Upper lobe of right lung (tissue), 1 donor: ENCODE data around the gene EPOP. TPM values are rescaled to one million over a fixed set of nuclear protein-coding genes. Genes with fewer than 3 reads are reported as not detected.

ENCODE experiments used
- ATAC-seq: fragments of 200-7000 bp; cut with Tn5 transposase; one replicate; pipeline ENCODE4 v1.9.1; 2020; ENCODE audit warnings: mild to moderate bottlenecking, moderate library complexity
- DNase-seq: peaks from one replicate; pipeline ENCODE4 v3.0.0-alpha.2; 2020
- H3K27ac ChIP-seq: fragments of 200-600 bp; one replicate; pipeline ENCODE4 v1.8.0; 2022
- H3K27me3 ChIP-seq: fragments of 200-600 bp; one replicate; pipeline ENCODE4 v1.8.0; 2022; ENCODE audit warnings: mild to moderate bottlenecking
- H3K36me3 ChIP-seq: fragments of 200-600 bp; one replicate; pipeline ENCODE4 v1.8.0; 2022
- H3K4me1 ChIP-seq: fragments of 200-600 bp; one replicate; pipeline ENCODE4 v1.8.0; 2022
- H3K4me3 ChIP-seq: fragments of 200-600 bp; one replicate; pipeline ENCODE4 v1.8.0; 2022; ENCODE audit warnings: mild to moderate bottlenecking
- H3K9me3 ChIP-seq: fragments of 200-600 bp; one replicate; pipeline ENCODE4 v1.8.0; 2022
- intact Hi-C: fragments of 100-400 bp; cut with DNase I; formaldehyde crosslinking; loops from one replicate; pipeline ENCODE4 v1.11.0; 2022
- total RNA-seq: library from RNA; stranded (reverse); fragmentation: NEBNext Ultra II Directional; extraction: Animal tissue kit (Norgen Biotek cat#: 25700); gene quantifications from one replicate; pipeline ENCODE4 v1.2.1, GENCODE V29; 2021
- TF ChIP-seq, protein P1 (sequence below): fragments of 200-600 bp; IDR thresholded peaks from one replicate; pipeline ENCODE4 v1.8.0; 2022; ENCODE audit warnings: antibody characterized with exemption
- donor health status: DM: no; HTN: yes; CAD: no; lungs with severe emphysema.

The EPOP gene
- total RNA-seq, 1 donor from 2014 or later, result 2.1 TPM

GRCh38 chr17:38667099-38667786 lies 7.5 kb downstream of the EPOP start:
- TF ChIP-seq, protein P1, sequence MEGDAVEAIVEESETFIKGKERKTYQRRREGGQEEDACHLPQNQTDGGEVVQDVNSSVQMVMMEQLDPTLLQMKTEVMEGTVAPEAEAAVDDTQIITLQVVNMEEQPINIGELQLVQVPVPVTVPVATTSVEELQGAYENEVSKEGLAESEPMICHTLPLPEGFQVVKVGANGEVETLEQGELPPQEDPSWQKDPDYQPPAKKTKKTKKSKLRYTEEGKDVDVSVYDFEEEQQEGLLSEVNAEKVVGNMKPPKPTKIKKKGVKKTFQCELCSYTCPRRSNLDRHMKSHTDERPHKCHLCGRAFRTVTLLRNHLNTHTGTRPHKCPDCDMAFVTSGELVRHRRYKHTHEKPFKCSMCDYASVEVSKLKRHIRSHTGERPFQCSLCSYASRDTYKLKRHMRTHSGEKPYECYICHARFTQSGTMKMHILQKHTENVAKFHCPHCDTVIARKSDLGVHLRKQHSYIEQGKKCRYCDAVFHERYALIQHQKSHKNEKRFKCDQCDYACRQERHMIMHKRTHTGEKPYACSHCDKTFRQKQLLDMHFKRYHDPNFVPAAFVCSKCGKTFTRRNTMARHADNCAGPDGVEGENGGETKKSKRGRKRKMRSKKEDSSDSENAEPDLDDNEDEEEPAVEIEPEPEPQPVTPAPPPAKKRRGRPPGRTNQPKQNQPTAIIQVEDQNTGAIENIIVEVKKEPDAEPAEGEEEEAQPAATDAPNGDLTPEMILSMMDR, result peak; percentile 100
- Histone ChIP-seq H3K27me3 (peaks cover 23% of the 10 kb centered on the region), H3K9me3 (no peaks in the 10 kb centered on the region), H3K4me1 (no peaks in the 10 kb centered on the region), H3K27ac (no peak overlapping the region), H3K36me3 (no peaks in the 10 kb centered on the region), H3K4me3 (no peak overlapping the region)
- ATAC-seq (peak; percentile 90), DNase-seq (peak; percentile 68)
- intact Hi-C loops, result loop anchor here (10.0 kb wide), 1 partner anchor 102 kb away; no protein-coding TSS in a partner anchor

DNA sequence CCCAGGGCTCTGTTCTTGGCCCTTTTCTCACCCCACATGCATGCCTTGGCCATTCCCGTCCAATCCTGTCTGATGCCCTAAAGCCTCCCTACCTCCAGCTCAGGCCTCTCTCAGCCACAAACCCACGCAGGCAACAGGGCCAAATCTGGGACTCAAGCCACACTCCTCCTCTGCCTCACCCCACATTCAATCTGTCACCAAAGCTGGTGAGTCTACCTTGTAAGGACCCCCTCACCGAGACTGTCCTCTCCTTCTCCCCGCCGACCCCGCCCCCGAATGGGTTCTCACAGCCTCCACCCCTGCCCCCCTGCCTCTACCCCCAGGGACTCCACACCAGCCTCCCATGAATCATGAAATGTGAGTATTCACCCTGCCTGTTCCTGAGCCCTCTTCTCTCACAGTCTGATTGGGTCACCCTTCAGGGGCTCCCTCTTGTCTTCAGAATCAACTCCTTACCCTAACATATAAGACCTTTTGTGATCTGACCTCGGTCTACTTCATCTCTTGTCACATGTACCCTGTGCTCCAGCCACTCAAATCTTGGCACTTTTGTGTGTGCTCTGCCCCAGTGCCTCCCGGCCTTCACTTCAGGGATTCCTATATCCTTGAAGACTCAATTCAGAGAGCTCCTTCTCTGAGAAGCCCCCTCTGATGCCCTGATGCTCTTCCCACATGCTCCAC lies 10.7 kb downstream of the EPOP start:
- Histone ChIP-seq H3K4me3 (no peak overlapping the region), H3K27me3 (peaks cover 2% of the 10 kb centered on the region), H3K4me1 (peaks cover 10% of the 10 kb centered on the region), H3K27ac (no peak overlapping the region), H3K36me3 (no peaks in the 10 kb centered on the region), H3K9me3 (no peaks in the 10 kb centered on the region)
- ATAC-seq (no peak), DNase-seq (no peak)
- intact Hi-C loops, result loop anchor here (10.0 kb wide), 1 partner anchor 99 kb away; no protein-coding TSS in a partner anchor
- TF ChIP-seq, protein P1, result no peak

GRCh38 chr17:38663125-38663751 lies 11.5 kb downstream of the EPOP start:
- intact Hi-C loops, result loop anchor here (10.0 kb wide), 1 partner anchor 98 kb away; no protein-coding TSS in a partner anchor
- Histone ChIP-seq H3K4me1 (peaks cover 10% of the 10 kb centered on the region), H3K4me3 (no peak overlapping the region), H3K36me3 (no peaks in the 10 kb centered on the region), H3K27ac (no peak overlapping the region), H3K9me3 (no peaks in the 10 kb centered on the region), H3K27me3 (no peaks in the 10 kb centered on the region)
- ATAC-seq (peak; percentile 72), DNase-seq (peak; percentile 82)
- TF ChIP-seq, protein P1, result peak; percentile 59

DNA sequence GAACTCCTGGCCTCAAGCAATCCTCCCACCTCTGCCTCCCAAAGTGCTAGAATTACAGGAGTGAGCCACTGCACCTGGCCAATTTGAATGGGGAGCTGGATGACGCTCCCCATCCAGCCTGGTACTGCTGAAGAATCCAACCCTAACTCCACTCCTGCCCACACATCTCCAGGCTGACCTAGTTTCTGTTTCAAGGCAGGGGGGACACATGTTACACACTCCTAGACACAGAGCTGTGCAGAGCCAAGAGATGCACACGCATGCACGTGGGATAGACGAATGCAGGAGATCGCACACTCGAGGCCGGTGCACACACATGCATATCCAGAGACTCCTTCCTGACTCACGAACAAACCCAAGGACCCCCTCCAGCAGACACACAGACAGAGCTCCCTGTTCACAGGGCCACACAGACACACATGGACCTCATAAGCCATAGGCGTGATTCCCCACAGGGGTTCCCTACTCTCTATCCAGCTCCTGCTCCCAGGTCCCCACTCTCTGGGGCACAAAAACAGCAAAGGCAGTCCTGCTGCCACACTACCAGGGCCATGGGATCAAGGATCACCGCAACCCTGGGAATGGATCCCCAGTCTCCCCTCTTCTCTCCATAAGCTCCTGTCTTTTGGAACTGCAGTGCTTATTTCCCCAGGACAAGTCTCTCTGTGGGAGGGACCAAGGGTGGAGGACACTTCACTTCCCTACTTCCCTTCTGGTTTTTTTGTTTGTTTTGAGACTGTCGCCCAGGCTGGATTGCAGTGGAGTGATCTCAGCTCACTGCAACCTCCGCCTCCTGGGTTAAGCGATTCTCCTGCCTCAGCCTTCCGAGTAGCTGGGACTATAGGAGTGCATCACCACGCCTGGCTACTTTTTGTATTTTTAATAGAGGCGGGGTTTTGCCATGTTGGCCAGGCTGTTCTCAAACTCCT lies 14.4 kb downstream of the EPOP start:
- Histone ChIP-seq H3K9me3 (no peaks in the 10 kb centered on the region), H3K27ac (no peak overlapping the region), H3K27me3 (peaks cover 4% of the 10 kb centered on the region), H3K4me1 (peaks cover 10% of the 10 kb centered on the region), H3K4me3 (no peak overlapping the region), H3K36me3 (no peaks in the 10 kb centered on the region)
- intact Hi-C loops, result loop anchor here (10.0 kb wide), 1 partner anchor 96 kb away; no protein-coding TSS in a partner anchor
- TF ChIP-seq, protein P1, result no peak
- ATAC-seq (peak; percentile 85), DNase-seq (no peak)

- Histone ChIP-seq H3K36me3 (no peaks in the 10 kb centered on the region), H3K27ac (no peak overlapping the region), H3K27me3 (peaks cover 12% of the 10 kb centered on the region), H3K4me1 (peaks cover 10% of the 10 kb centered on the region), H3K9me3 (no peaks in the 10 kb centered on the region), H3K4me3 (no peak overlapping the region)
- no peak for DNase-seq
- no peak for ATAC-seq
- intact Hi-C loops, result no loop called here
- TF ChIP-seq, protein P1, result no peak
These were observed 15.3 kb downstream of the EPOP start for GRCh38 chr17:38659415-38659814.
